SU-DHL-6 (cell line): ENCODE measurements around the gene NBEA.
"Not testable (repeated sequence)": the region's sequence is repeated elsewhere in the genome, so short reads cannot be mapped to it uniquely, and the experiment has no call there.

ENCODE experiments used
- H2AFZ ChIP-seq: fragments of 200-600 bp; sonication (generic); 2 replicates; pipeline ENCODE4 v1.6.1; 2014; ENCODE audit warnings: low read depth, mild to moderate bottlenecking, moderate library complexity, mixed read lengths, antibody characterized with exemption, low read length; ENCODE audit not compliant: severe bottlenecking
- H3F3A ChIP-seq: fragments of 200-600 bp; shearing (Covaris generic); 2 replicates; pipeline ENCODE4 v1.6.0; 2016; ENCODE audit warnings: antibody characterized with exemption, mild to moderate bottlenecking; ENCODE audit not compliant: insufficient read depth
- H3K27ac ChIP-seq: fragments of 200-600 bp; sonication (generic); 2 replicates; pipeline ENCODE4 v1.5.1; 2016; ENCODE audit warnings: low read depth, mild to moderate bottlenecking, low read length, moderate library complexity, mixed read lengths
- H3K27me3 ChIP-seq: fragments of 200-600 bp; sonication (generic), shearing (Covaris generic); 2 replicates; pipeline ENCODE4 v1.6.0; 2014; ENCODE audit warnings: mild to moderate bottlenecking, low read length
- H3K36me3 ChIP-seq: fragments of 200-600 bp; sonication (generic); 2 replicates; pipeline ENCODE4 v1.6.1; 2014; ENCODE audit warnings: mild to moderate bottlenecking, low read length, mixed read lengths
- H3K4me2 ChIP-seq: fragments of 300-600, 200-600 bp; shearing (Covaris generic), sonication (generic); 2 replicates; pipeline ENCODE4 v1.6.0; 2014; ENCODE audit warnings: low read length, low read depth, mild to moderate bottlenecking; ENCODE audit not compliant: poor library complexity, severe bottlenecking
- H3K4me3 ChIP-seq: fragments of 200-600 bp; sonication (generic); 2 replicates; pipeline ENCODE4 v1.5.1; 2014; ENCODE audit warnings: antibody characterized with exemption, low read length, mild to moderate bottlenecking, mixed read lengths; ENCODE audit not compliant: insufficient read depth, poor library complexity, severe bottlenecking
- H3K79me2 ChIP-seq: fragments of 200-600 bp; sonication (generic); 2 replicates; pipeline ENCODE4 v1.6.1; 2014; ENCODE audit warnings: mild to moderate bottlenecking, low read length, moderate library complexity; ENCODE audit not compliant: insufficient read depth
- H3K9ac ChIP-seq: fragments of 200-600 bp; sonication (generic); 2 replicates; pipeline ENCODE4 v1.7.0; 2014; ENCODE audit warnings: mild to moderate bottlenecking, low read length
- H3K9me2 ChIP-seq: fragments of 200-600 bp; sonication (generic); replicated peaks from 2 replicates; pipeline ENCODE4 v1.6.1; 2014; ENCODE audit warnings: low read length; ENCODE audit not compliant: insufficient read depth
- H3K9me3 ChIP-seq: fragments of 200-600 bp; sonication (generic); 2 replicates; pipeline ENCODE4 v1.6.1; 2014; ENCODE audit warnings: low read length, mixed read lengths; ENCODE audit not compliant: insufficient read depth
- H4K20me1 ChIP-seq: fragments of 200-600 bp; sonication (generic); 2 replicates; pipeline ENCODE4 v1.6.1; 2014; ENCODE audit warnings: low read depth, mild to moderate bottlenecking, antibody characterized with exemption, low read length, moderate library complexity, mixed read lengths
- CTCF ChIP-seq: fragments of 200-600 bp; sonication (generic); IDR thresholded peaks from one replicate; pipeline ENCODE4 v1.5.1; 2017; ENCODE audit warnings: antibody characterized with exemption, mild to moderate bottlenecking, low read length, moderate library complexity; ENCODE audit not compliant: insufficient read depth, poor library complexity, severe bottlenecking
- EZH2phosphoT487 ChIP-seq: fragments of 200-600 bp; sonication (generic), shearing (Covaris generic); conservative IDR thresholded peaks from 2 replicates; pipeline ENCODE4 v1.6.1; 2018; ENCODE audit warnings: mild to moderate bottlenecking, antibody characterized with exemption, low read length, moderate library complexity, mixed read lengths

The NBEA gene

GRCh38 chr13:34913040-34913439 lies 29.0 kb upstream of the NBEA start:
- Histone ChIP-seq H3K79me2 (no peaks in the 10 kb centered on the region), H3K36me3 (no peaks in the 10 kb centered on the region), H3K4me2 (no peak overlapping the region), H3K4me3 (no peak overlapping the region), H3F3A (no peaks in the 10 kb centered on the region), H3K9ac (no peak overlapping the region), H2AFZ (no peak overlapping the region), H3K27me3 (no peaks in the 10 kb centered on the region), H3K9me2 (no peaks in the 10 kb centered on the region), H3K9me3 (no peaks in the 10 kb centered on the region), H3K27ac (no peak overlapping the region), H4K20me1 (no peaks in the 10 kb centered on the region)
- TF ChIP-seq CTCF (no peak), EZH2phosphoT487 (no peak)

- no peak for TF ChIP-seq CTCF
- no peak for TF ChIP-seq EZH2phosphoT487
- no peaks in the 10 kb centered on the region for H3K9me2 ChIP-seq
- no peak overlapping the region for H3K9ac ChIP-seq
- no peaks in the 10 kb centered on the region for H3K27me3 ChIP-seq
- no peak overlapping the region for H3K4me3 ChIP-seq
- no peaks in the 10 kb centered on the region for H3K9me3 ChIP-seq
- no peak overlapping the region for H3K4me2 ChIP-seq
- no peaks in the 10 kb centered on the region for H4K20me1 ChIP-seq
- no peak overlapping the region for H3K27ac ChIP-seq
- no peaks in the 10 kb centered on the region for H3K79me2 ChIP-seq
- no peaks in the 10 kb centered on the region for H3K36me3 ChIP-seq
- no peaks in the 10 kb centered on the region for H3F3A ChIP-seq
- no peak overlapping the region for H2AFZ ChIP-seq
Measured at GRCh38 chr13:34914416-34914815, 27.7 kb upstream of the NBEA start.

- Histone ChIP-seq H3K36me3 (no peaks in the 10 kb centered on the region), H3K4me3 (no peak overlapping the region), H3K9me2 (no peaks in the 10 kb centered on the region), H3K79me2 (no peaks in the 10 kb centered on the region), H4K20me1 (no peaks in the 10 kb centered on the region), H2AFZ (no peak overlapping the region), H3K9ac (no peak overlapping the region), H3F3A (no peaks in the 10 kb centered on the region), H3K9me3 (no peaks in the 10 kb centered on the region), H3K27ac (no peak overlapping the region), H3K4me2 (no peak overlapping the region), H3K27me3 (no peaks in the 10 kb centered on the region)
- TF ChIP-seq EZH2phosphoT487 (no peak), CTCF (no peak)
Measured at GRCh38 chr13:34926508-34926907, 15.6 kb upstream of the NBEA start.

- not testable (repeated sequence) for H2AFZ ChIP-seq, H3K79me2 ChIP-seq, H3K4me3 ChIP-seq, H3K27ac ChIP-seq, H3K4me2 ChIP-seq, H3K36me3 ChIP-seq, H3K27me3 ChIP-seq, H3K9me2 ChIP-seq, H3K9ac ChIP-seq, H4K20me1 ChIP-seq, H3K9me3 ChIP-seq, H3F3A ChIP-seq
Measured at GRCh38 chr13:34928676-34929075, 13.4 kb upstream of the NBEA start.
